Measurements from ENCODE around the gene CDHR5. TPM values are rescaled to one million over a fixed set of nuclear protein-coding genes. Genes with fewer than 3 reads are reported as not detected.

The CDHR5 gene
- total and polyA plus RNA-seq, 2 of the 4 experiments (the other 2 are of a cell fraction): not detected

Small RNAs within 50 kb of the gene (microRNA-seq; reads per million reads assigned to microRNA genes)
- 569 to 1,579 reads per million in 2 experiments for gene MIR210 (ENCODE audit: insufficient read depth in 1 of 2, insufficient read length in 1 of 2, unreplicated experiment in 1 of 2)

Small RNAs within 50 kb of the gene (small RNA-seq; reads per million reads assigned to genes)
- 9.3 to 2,599 (median 938) reads per million in 5 experiments for gene MIR210

Other genes starting within 250 kb of the CDHR5 start
- gene PKP3, start 230.7 kb downstream of the CDHR5 start, total RNA-seq (2012; rRNA removed): 1.4 and 2.2 TPM in 2 replicates
- gene PKP3, start 230.7 kb downstream of the CDHR5 start, polyA plus RNA-seq (2012; rRNA removed): 1.5 and 2.6 TPM in 2 replicates
- gene SIGIRR, start 210.0 kb downstream of the CDHR5 start, total RNA-seq (2012; rRNA removed): 9.4 and 10.9 TPM in 2 replicates
- gene SIGIRR, start 210.0 kb downstream of the CDHR5 start, polyA plus RNA-seq (2012; rRNA removed): 27.6 and 33.8 TPM in 2 replicates
- not detected in 2 replicates for gene ANO9, start 182.9 kb downstream of the CDHR5 start, total RNA-seq (2012; rRNA removed)
- not detected in 2 replicates for gene ANO9, start 182.9 kb downstream of the CDHR5 start, polyA plus RNA-seq (2012; rRNA removed)
- gene PTDSS2, start 174.7 kb downstream of the CDHR5 start, total RNA-seq (2012; rRNA removed): 21.4 and 23.5 TPM in 2 replicates
- 26.6 and 29.8 TPM in 2 replicates for gene PTDSS2, start 174.7 kb downstream of the CDHR5 start, polyA plus RNA-seq (2012; rRNA removed)
- 138 and 143 TPM in 2 replicates for gene RNH1, start 117.7 kb downstream of the CDHR5 start, total RNA-seq (2012; rRNA removed)
- 238 and 247 TPM in 2 replicates for gene RNH1, start 117.7 kb downstream of the CDHR5 start, polyA plus RNA-seq (2012; rRNA removed)
- 99.4 and 108 TPM in 2 replicates for gene HRAS, start 89.4 kb downstream of the CDHR5 start, total RNA-seq (2012; rRNA removed)
- 123 and 154 TPM in 2 replicates for gene HRAS, start 89.4 kb downstream of the CDHR5 start, polyA plus RNA-seq (2012; rRNA removed)
- gene LRRC56, start 87.4 kb downstream of the CDHR5 start, total RNA-seq (2012; rRNA removed): 0.28 and 0.36 TPM in 2 replicates
- gene LRRC56, start 87.4 kb downstream of the CDHR5 start, polyA plus RNA-seq (2012; rRNA removed): 1.3 and 1.7 TPM in 2 replicates
- gene LMNTD2, start 64.2 kb downstream of the CDHR5 start, total RNA-seq (2012; rRNA removed): 0.18 and 0.28 TPM in 2 replicates
- 1.3 and 2.5 TPM in 2 replicates for gene LMNTD2, start 64.2 kb downstream of the CDHR5 start, polyA plus RNA-seq (2012; rRNA removed)
- 6.8 and 6.9 TPM in 2 replicates for gene RASSF7, start 64.0 kb downstream of the CDHR5 start, total RNA-seq (2012; rRNA removed)
- 18.5 and 24.2 TPM in 2 replicates for gene RASSF7, start 64.0 kb downstream of the CDHR5 start, polyA plus RNA-seq (2012; rRNA removed)
- gene PHRF1, start 48.5 kb downstream of the CDHR5 start, total RNA-seq (2012; rRNA removed): 10.9 and 12.2 TPM in 2 replicates
- gene PHRF1, start 48.5 kb downstream of the CDHR5 start, polyA plus RNA-seq (2012; rRNA removed): 17.5 and 23.0 TPM in 2 replicates
- 1.4 and 1.6 TPM in 2 replicates for gene IRF7, start 9.0 kb downstream of the CDHR5 start, total RNA-seq (2012; rRNA removed)
- 4.5 and 5.8 TPM in 2 replicates for gene IRF7, start 9.0 kb downstream of the CDHR5 start, polyA plus RNA-seq (2012; rRNA removed)
- not detected in 2 replicates for gene SCT, start 2.2 kb upstream of the CDHR5 start, total RNA-seq (2012; rRNA removed)
- not detected in 2 replicates for gene SCT, start 2.2 kb upstream of the CDHR5 start, polyA plus RNA-seq (2012; rRNA removed)
- gene DRD4, start 12.3 kb upstream of the CDHR5 start, total RNA-seq (2012; rRNA removed): not detected in 2 replicates
- gene DRD4, start 12.3 kb upstream of the CDHR5 start, polyA plus RNA-seq (2012; rRNA removed): not detected in 2 replicates
- 21.7 and 22.9 TPM in 2 replicates for gene DEAF1, start 70.3 kb upstream of the CDHR5 start, total RNA-seq (2012; rRNA removed)
- 31.6 and 35.8 TPM in 2 replicates for gene DEAF1, start 70.3 kb upstream of the CDHR5 start, polyA plus RNA-seq (2012; rRNA removed)
- gene TMEM80, start 70.9 kb upstream of the CDHR5 start, total RNA-seq (2012; rRNA removed): 5.0 and 5.6 TPM in 2 replicates
- gene TMEM80, start 70.9 kb upstream of the CDHR5 start, polyA plus RNA-seq (2012; rRNA removed): 21.2 and 21.7 TPM in 2 replicates
- 12.2 and 17.2 TPM in 2 replicates for gene EPS8L2, start 81.3 kb upstream of the CDHR5 start, total RNA-seq (2012; rRNA removed)
- gene EPS8L2, start 81.3 kb upstream of the CDHR5 start, polyA plus RNA-seq (2012; rRNA removed): 38.7 and 39.4 TPM in 2 replicates
- 147 and 156 TPM in 2 replicates for gene TALDO1, start 122.5 kb upstream of the CDHR5 start, total RNA-seq (2012; rRNA removed)
- 210 and 228 TPM in 2 replicates for gene TALDO1, start 122.5 kb upstream of the CDHR5 start, polyA plus RNA-seq (2012; rRNA removed)
- 3.0 and 4.2 TPM in 2 replicates for gene GATD1, start 152.5 kb upstream of the CDHR5 start, total RNA-seq (2012; rRNA removed)
- 48.1 and 52.5 TPM in 2 replicates for gene GATD1, start 152.5 kb upstream of the CDHR5 start, polyA plus RNA-seq (2012; rRNA removed)
- 0.83 and 0.90 TPM in 2 replicates for gene CEND1, start 165.1 kb upstream of the CDHR5 start, total RNA-seq (2012; rRNA removed)
- gene CEND1, start 165.1 kb upstream of the CDHR5 start, polyA plus RNA-seq (2012; rRNA removed): 4.0 and 5.0 TPM in 2 replicates
- 7.2 and 8.2 TPM in 2 replicates for gene SLC25A22, start 173.3 kb upstream of the CDHR5 start, total RNA-seq (2012; rRNA removed)
- 41.3 and 48.8 TPM in 2 replicates for gene SLC25A22, start 173.3 kb upstream of the CDHR5 start, polyA plus RNA-seq (2012; rRNA removed)
- gene PIDD1, start 180.3 kb upstream of the CDHR5 start, total RNA-seq (2012; rRNA removed): 0.56 and 1.3 TPM in 2 replicates
- gene PIDD1, start 180.3 kb upstream of the CDHR5 start, polyA plus RNA-seq (2012; rRNA removed): 16.4 and 20.3 TPM in 2 replicates
- 59.9 and 95.0 TPM in 2 replicates for gene RPLP2, start 185.0 kb upstream of the CDHR5 start, total RNA-seq (2012; rRNA removed)
- 1,851 and 1,897 TPM in 2 replicates for gene RPLP2, start 185.0 kb upstream of the CDHR5 start, polyA plus RNA-seq (2012; rRNA removed)
- 7.0 and 7.2 TPM in 2 replicates for gene PNPLA2, start 194.0 kb upstream of the CDHR5 start, total RNA-seq (2012; rRNA removed)
- gene PNPLA2, start 194.0 kb upstream of the CDHR5 start, polyA plus RNA-seq (2012; rRNA removed): 94.3 and 109 TPM in 2 replicates
- gene CRACR2B, start 203.0 kb upstream of the CDHR5 start, total RNA-seq (2012; rRNA removed): 0.28 and 0.54 TPM in 2 replicates
- gene CRACR2B, start 203.0 kb upstream of the CDHR5 start, polyA plus RNA-seq (2012; rRNA removed): 2.5 and 3.2 TPM in 2 replicates
- 789 and 1,150 TPM in 2 replicates for gene CD151, start 208.0 kb upstream of the CDHR5 start, total RNA-seq (2012; rRNA removed)
- gene CD151, start 208.0 kb upstream of the CDHR5 start, polyA plus RNA-seq (2012; rRNA removed): 1,267 and 1,435 TPM in 2 replicates
- 44.4 and 123 TPM in 2 replicates for gene POLR2L, start 217.6 kb upstream of the CDHR5 start, total RNA-seq (2012; rRNA removed)
- gene POLR2L, start 217.6 kb upstream of the CDHR5 start, polyA plus RNA-seq (2012; rRNA removed): 416 and 907 TPM in 2 replicates
- 143 and 161 TPM in 2 replicates for gene TSPAN4, start 217.9 kb upstream of the CDHR5 start, total RNA-seq (2012; rRNA removed)
- 293 and 327 TPM in 2 replicates for gene TSPAN4, start 217.9 kb upstream of the CDHR5 start, polyA plus RNA-seq (2012; rRNA removed)

Data from IMR-90 (cell line).